Astrocyte (in vitro differentiated cells and primary cell): ENCODE data around the gene SPATA20. TPM values are rescaled to one million over a fixed set of nuclear protein-coding genes. Genes with fewer than 3 reads are reported as not detected.

Experiments used
- DNase-seq: peaks from one replicate; pipeline ENCODE4 v3.0.0-alpha.2; 2010; ENCODE audit warnings: low read depth
- FAIRE-seq: peaks from 2 replicates; lab custom pipeline; 2011; peaks lifted over from hg19 to GRCh38; lab: Jason Lieb, UNC
- H2AFZ ChIP-seq: 2 replicates; pipeline ENCODE4 v1.6.0; 2012; ENCODE audit warnings: low read depth, low read length, inconsistent platforms
- H3K27ac ChIP-seq: 2 replicates; pipeline ENCODE4 v1.5.1; 2011; ENCODE audit warnings: low read depth, low read length, inconsistent platforms
- H3K27me3 ChIP-seq: 2 replicates; pipeline ENCODE4 v1.6.0; 2011; ENCODE audit warnings: low read length, inconsistent platforms; ENCODE audit not compliant: insufficient read depth
- H3K36me3 ChIP-seq: 2 replicates; pipeline ENCODE4 v1.5.1; 2011; ENCODE audit warnings: low read length, inconsistent platforms; ENCODE audit not compliant: insufficient read depth
- H3K4me1 ChIP-seq: 2 replicates; pipeline ENCODE4 v1.5.1; 2011; ENCODE audit warnings: low read length, inconsistent platforms; ENCODE audit not compliant: insufficient read depth
- H3K4me2 ChIP-seq: 2 replicates; pipeline ENCODE4 v1.6.0; 2012; ENCODE audit warnings: low read length, inconsistent platforms
- H3K4me3 ChIP-seq: 2 replicates; pipeline ENCODE4 v1.5.1; 2011; ENCODE audit warnings: low read depth, mild to moderate bottlenecking, low read length, inconsistent platforms; ENCODE audit not compliant: insufficient read depth
- H3K79me2 ChIP-seq: 2 replicates; pipeline ENCODE4 v1.6.0; 2012; ENCODE audit warnings: mild to moderate bottlenecking, low read length, inconsistent platforms; ENCODE audit not compliant: insufficient read depth
- H3K9ac ChIP-seq: 2 replicates; pipeline ENCODE4 v1.6.0; 2012; ENCODE audit warnings: mild to moderate bottlenecking, low read length, inconsistent platforms
- H3K9me3 ChIP-seq: 2 replicates; pipeline ENCODE4 v1.5.1; 2012; ENCODE audit warnings: low read depth, mild to moderate bottlenecking, low read length, inconsistent platforms; ENCODE audit not compliant: insufficient read depth
- H4K20me1 ChIP-seq: 2 replicates; pipeline ENCODE4 v1.6.0; 2012; ENCODE audit warnings: low read length, inconsistent platforms; ENCODE audit not compliant: insufficient read depth
- H3K27ac Mint-ChIP-seq: one replicate; pipeline ENCODE4 v1.8.0; 2021; ENCODE audit warnings: mild to moderate bottlenecking, mixed read lengths; ENCODE audit not compliant: unreplicated experiment
- H3K27me3 Mint-ChIP-seq: one replicate; pipeline ENCODE4 v1.8.0; 2021; ENCODE audit warnings: low read depth, mixed read lengths; ENCODE audit not compliant: unreplicated experiment
- H3K36me3 Mint-ChIP-seq: one replicate; pipeline ENCODE4 v1.8.0; 2021; ENCODE audit warnings: low read depth, mixed read lengths; ENCODE audit not compliant: unreplicated experiment
- H3K4me1 Mint-ChIP-seq: one replicate; pipeline ENCODE4 v1.8.0; 2021; ENCODE audit warnings: low read depth, mixed read lengths; ENCODE audit not compliant: unreplicated experiment
- H3K4me3 Mint-ChIP-seq: one replicate; pipeline ENCODE4 v1.8.0; 2021; ENCODE audit warnings: mild to moderate bottlenecking, moderate library complexity, mixed read lengths; ENCODE audit not compliant: unreplicated experiment
- H3K9me3 Mint-ChIP-seq: one replicate; pipeline ENCODE4 v1.8.0; 2021; ENCODE audit warnings: mild to moderate bottlenecking, mixed read lengths; ENCODE audit not compliant: unreplicated experiment
- EZH2 ChIP-seq: IDR thresholded peaks from 2 replicates; pipeline ENCODE4 v1.6.1; 2012; ENCODE audit warnings: mild to moderate bottlenecking, low read length, inconsistent platforms; ENCODE audit not compliant: insufficient read depth
- total RNA-seq: library from RNA; stranded (reverse); gene quantifications from 2 replicates; pipeline ENCODE4 v1.2.1, GENCODE V29; 2021
- TF ChIP-seq, protein P1 (sequence below): IDR thresholded peaks from 2 replicates; pipeline ENCODE4 v1.5.1; 2011; ENCODE audit warnings: low read depth, mild to moderate bottlenecking, inconsistent platforms, low read length, moderate library complexity; ENCODE audit not compliant: insufficient read depth

The SPATA20 gene
- total RNA-seq, 1 donor from 2014 or later = 32.0 TPM

DNA sequence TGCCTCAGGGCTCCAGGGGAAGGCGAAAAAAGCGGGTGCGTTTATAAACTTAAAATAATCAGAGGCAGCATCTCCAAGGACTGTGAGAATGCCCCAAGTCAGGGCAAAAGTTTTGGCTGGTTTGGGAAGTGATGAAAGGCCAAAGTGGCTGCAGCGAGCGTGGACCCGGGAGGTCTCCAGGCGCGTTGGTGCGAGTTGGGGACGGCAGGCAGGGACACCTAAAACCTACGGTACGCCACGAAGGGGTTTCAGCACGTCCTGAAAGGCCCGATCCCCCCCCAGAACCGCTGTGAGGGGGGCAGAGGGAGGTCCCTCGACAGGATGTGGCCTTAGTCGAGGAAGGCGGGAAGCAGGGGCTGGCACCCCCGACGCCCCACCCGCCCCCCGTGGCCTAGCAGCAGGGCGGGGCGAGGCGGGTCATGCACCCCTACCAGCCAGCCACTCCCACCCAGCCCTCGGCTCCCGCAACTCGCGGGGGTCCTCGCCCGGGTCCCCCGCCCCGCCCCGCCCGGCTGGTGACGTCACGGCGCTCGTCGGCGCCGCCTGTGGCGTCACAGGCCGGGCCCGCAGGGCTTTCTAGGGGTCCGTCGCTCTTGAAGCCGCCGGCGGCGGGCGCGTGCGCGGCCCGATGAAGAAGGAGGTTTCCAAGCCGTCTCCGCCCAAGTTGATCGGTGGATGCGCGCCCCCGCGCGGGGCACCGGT lies 39.0 kb upstream of the SPATA20 start, which contains the start of gene MYCBPAP:
MYCBPAP (plus strand) TSS at position 569 of the 702 bp plus-strand sequence. CDS start 236 bp downstream, outside the sequence.
- H3K9ac ChIP-seq = peak within 1 kb of the TSS; percentile 64
- H3K9me3 ChIP-seq = no peaks in the 10 kb centered on the region
- peak within 1 kb of the TSS; percentile 49 for H3K4me3 ChIP-seq
- H3K4me2 ChIP-seq = peak within 1 kb of the TSS; percentile 81
- H3K4me3 Mint-ChIP-seq = peak within 1 kb of the TSS; percentile 81
- H3K9me3 Mint-ChIP-seq = no peaks in the 10 kb centered on the region
- H3K36me3 ChIP-seq = no peaks in the 10 kb centered on the region
- FAIRE-seq (no peak), DNase-seq (peak; percentile 58)
- peak within 1 kb of the TSS; percentile 38 for H3K27ac ChIP-seq
- peak within 1 kb of the TSS; percentile 91 for H3K27ac Mint-ChIP-seq
- H3K79me2 ChIP-seq = no peaks in the 10 kb centered on the region
- H3K4me1 ChIP-seq = peaks cover 7% of the 10 kb centered on the region
- peak within 1 kb of the TSS; percentile 97 for H2AFZ ChIP-seq
- H3K36me3 Mint-ChIP-seq = no peaks in the 10 kb centered on the region
- no peaks in the 10 kb centered on the region for H3K27me3 ChIP-seq
- no peak for TF ChIP-seq EZH2
- TF ChIP-seq, protein P1, sequence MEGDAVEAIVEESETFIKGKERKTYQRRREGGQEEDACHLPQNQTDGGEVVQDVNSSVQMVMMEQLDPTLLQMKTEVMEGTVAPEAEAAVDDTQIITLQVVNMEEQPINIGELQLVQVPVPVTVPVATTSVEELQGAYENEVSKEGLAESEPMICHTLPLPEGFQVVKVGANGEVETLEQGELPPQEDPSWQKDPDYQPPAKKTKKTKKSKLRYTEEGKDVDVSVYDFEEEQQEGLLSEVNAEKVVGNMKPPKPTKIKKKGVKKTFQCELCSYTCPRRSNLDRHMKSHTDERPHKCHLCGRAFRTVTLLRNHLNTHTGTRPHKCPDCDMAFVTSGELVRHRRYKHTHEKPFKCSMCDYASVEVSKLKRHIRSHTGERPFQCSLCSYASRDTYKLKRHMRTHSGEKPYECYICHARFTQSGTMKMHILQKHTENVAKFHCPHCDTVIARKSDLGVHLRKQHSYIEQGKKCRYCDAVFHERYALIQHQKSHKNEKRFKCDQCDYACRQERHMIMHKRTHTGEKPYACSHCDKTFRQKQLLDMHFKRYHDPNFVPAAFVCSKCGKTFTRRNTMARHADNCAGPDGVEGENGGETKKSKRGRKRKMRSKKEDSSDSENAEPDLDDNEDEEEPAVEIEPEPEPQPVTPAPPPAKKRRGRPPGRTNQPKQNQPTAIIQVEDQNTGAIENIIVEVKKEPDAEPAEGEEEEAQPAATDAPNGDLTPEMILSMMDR = no peak
- peaks cover 18% of the 10 kb centered on the region for H3K4me1 Mint-ChIP-seq
- no peaks in the 10 kb centered on the region for H4K20me1 ChIP-seq
- H3K27me3 Mint-ChIP-seq = peaks cover 5% of the 10 kb centered on the region

GRCh38 chr17:50508573-50509460 lies 38.2 kb upstream of the SPATA20 start:
- H3K27me3 ChIP-seq = no peaks in the 10 kb centered on the region
- H3K4me1 ChIP-seq = peaks cover 7% of the 10 kb centered on the region
- no peaks in the 10 kb centered on the region for H4K20me1 ChIP-seq
- H3K36me3 ChIP-seq = no peaks in the 10 kb centered on the region
- Mint-ChIP-seq H3K4me3 (peak overlapping the region; percentile 81), H3K27ac (peak overlapping the region; percentile 81), H3K4me1 (peaks cover 11% of the 10 kb centered on the region), H3K36me3 (no peaks in the 10 kb centered on the region), H3K9me3 (no peaks in the 10 kb centered on the region), H3K27me3 (peaks cover 5% of the 10 kb centered on the region)
- FAIRE-seq (no peak), DNase-seq (no peak)
- no peak overlapping the region for H3K27ac ChIP-seq
- peak overlapping the region; percentile 49 for H3K4me3 ChIP-seq
- no peaks in the 10 kb centered on the region for H3K79me2 ChIP-seq
- peak overlapping the region; percentile 97 for H2AFZ ChIP-seq
- H3K4me2 ChIP-seq = peak overlapping the region; percentile 81
- TF ChIP-seq, protein P1 = no peak
- TF ChIP-seq EZH2 = no peak
- no peaks in the 10 kb centered on the region for H3K9me3 ChIP-seq
- peak overlapping the region; percentile 64 for H3K9ac ChIP-seq
